ENCODE data around the gene GNAS.

GNAS gene

DNA sequence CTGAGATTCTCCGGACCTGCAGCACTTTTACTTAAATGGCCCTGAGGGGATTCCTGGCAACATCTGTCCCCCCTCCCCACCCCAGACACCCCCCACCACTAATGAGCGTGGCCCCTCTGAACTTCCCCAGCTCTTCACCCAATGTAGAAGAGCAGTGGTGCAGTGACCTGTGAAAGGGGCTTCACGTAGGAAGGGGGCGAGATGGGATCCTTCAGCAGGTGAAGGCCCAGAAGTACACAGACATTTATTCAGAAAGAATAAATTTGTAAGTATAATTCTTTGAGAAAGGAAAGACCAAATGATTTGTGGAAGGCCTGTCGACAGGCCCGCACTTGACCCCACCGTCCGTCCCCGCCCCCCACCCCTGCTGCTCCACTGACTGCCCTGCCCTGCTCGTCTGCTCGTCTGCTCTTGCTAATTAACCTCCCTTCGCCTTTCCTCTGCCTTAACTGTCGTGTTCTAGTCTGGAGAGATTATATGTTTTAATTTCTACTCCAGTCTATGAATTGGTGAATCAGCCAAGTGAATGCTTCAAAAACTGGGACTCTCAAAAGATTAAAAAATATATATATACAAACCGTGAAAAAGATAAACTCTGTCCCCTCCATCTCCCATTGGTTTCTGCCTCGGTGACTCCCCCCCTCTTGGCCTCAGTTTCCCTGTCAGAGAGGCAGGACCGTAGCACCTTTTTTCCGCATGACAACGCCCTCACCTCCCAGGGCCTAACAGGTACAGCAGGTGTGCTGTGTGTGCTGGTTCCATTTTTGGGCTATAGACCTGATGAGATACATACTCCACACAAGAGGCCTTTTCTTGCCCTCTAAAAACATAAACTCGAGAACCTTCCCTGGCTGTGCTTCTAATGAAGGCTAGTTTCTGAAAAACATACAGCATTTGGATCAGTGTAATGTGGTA is 49.2 kb downstream of the GNAS start:
- no peak for DNase-seq

DNA sequence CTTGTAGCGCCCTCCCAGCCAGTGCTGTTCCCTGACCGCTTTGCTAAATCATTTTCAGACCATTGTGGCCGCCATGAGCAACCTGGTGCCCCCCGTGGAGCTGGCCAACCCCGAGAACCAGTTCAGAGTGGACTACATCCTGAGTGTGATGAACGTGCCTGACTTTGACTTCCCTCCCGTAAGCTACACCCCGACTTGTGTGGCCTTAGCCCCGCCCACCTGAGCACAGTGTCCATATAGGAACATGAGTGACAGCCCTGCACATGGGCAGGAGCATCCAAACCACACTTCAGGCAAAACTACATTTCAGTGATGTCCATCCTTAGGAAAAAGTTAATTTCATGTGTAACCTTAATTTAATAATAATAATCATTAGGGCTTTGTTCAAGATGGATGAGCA is 51.1 kb downstream of the GNAS start:
- no peak for DNase-seq

DNA sequence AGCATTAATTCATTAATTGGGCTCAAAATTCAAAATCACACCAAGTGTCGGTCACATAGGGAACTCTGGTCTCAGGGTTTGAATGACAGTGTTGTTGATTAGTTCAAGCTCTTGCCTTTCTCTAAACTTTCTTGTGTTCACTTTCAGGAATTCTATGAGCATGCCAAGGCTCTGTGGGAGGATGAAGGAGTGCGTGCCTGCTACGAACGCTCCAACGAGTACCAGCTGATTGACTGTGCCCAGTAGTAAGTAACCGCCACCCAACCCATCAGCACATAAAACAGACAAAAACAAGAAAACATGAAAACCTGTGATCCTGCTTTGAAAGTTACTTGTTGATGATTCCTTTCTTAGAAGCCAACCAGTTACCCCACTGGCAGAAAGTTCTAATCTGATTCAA is 52.7 kb downstream of the GNAS start:
- DNase-seq: no peak

DNA sequence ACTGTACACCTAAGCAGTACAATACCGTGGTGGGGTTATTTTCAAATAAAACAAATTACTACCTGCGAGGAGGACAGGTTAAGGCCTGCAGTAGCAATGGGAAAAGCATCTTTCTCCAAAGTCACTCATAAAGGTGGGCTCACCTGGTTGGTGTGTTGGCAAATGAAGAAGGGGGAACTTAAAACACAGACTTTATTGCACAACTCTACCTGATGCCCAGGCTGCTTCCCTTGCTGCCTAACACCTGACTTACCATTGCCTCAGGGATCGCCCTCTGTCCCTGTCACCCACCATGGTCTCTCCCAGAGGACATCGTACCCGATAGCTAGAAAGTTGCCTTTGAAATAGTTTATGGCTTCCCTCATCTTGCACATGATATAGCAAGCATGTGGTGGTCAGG is 53.6 kb downstream of the GNAS start:
- DNase-seq: no peak

DNA sequence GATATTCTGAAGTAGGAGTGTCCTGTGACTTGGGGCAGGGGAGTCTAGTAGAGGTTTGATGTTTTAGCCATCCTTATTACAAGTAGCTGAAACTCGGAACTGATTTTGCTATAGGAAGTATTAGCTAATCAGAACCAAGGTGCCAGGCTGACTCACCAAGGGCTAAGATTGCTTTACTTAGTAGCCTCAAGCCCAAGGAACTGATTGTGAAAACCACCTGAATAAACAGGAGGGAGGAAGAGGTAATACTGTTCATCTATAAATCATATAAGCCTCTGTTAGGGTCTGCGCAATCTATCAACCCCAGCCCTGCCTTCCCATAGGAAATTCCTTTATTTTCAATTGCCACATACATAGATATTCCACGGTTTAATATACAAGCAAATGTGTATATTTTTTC is 54.4 kb downstream of the GNAS start:
- no peak for DNase-seq

DNA sequence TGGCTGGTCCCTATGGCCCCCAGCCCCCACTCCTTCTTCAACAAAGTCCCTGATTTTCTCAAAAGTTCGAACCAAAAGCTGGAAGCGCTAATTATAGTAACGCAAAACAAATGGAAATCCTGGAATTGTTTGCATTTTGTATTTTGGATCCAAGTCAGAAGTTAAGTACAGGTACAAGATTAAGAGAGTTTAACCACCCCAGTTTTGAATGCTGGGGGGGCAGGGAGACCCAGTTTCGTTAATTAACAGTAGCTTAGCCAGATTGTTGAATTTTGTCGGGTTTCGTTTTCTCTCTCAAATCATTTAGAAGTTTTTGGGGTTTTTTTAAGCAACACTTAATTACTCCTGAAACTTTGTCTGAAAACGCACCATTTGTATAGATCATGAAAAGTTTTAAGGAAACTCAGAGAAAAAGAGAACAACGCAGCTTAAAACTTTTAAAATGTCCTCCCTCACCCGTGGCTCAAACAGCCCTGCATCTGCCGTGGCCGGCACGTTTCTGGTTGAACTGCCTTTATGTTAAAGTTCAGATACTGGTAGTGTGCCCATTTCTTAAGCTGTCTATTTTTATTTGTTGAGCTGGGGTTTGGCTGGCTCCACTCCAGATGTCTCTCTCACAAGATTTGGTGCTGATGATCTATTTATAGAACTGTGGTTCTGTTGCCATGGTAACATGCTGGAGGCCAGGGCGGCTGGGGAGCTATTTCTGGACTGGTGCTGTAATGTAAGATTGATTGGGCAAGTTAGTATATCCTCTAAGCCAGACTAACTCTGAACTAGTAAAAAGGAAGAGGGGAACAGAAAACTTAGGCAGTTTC is 55.0 kb downstream of the GNAS start:
- DNase-seq: peak; percentile 83

DNA sequence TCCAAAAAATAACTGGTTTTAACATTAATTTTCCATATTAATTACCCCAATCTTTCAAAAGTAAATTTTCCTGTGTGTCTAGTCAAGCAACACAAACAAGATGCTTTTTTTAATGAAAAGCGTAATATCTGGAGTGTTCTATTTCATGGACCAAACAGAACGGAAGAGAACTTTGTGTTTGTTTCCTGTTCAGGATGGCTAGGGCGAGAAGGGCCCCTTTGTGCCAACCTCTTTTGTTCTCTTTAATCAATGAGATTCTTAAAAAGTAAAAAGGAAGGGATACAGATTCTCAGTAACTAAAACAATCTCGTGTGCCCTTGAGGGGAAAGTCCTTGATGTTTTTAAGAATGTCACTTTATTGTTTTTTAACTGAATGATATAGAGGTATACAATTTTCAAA is 55.7 kb downstream of the GNAS start:
- DNase-seq: no peak

DNA sequence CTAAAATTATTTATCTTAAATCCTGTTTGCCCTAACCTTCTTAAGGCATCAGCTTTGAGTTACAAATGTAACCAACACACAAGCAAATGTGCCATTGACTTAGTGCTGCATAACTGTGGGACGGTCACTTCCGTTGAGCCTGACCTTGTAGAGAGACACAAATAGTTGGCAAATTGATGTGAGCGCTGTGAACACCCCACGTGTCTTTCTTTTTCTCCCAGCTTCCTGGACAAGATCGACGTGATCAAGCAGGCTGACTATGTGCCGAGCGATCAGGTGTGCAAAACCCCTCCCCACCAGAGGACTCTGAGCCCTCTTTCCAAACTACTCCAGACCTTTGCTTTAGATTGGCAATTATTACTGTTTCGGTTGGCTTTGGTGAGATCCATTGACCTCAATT is 56.4 kb downstream of the GNAS start:
- DNase-seq: no peak

DNA sequence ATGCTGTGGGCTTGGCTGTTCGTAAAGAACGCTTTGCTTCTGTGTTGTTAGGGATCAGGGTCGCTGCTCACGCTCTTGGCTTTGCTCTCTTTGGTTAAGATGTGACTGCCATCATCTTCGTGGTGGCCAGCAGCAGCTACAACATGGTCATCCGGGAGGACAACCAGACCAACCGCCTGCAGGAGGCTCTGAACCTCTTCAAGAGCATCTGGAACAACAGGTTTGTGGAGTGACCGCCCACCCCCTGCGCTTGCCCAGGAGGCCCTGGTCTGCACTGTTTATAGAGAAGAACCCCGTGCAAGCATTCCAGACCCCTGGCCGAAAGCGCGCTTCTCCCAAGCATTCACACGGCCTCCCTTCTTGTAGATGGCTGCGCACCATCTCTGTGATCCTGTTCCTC is 57.1 kb downstream of the GNAS start:
- no peak for DNase-seq

DNA sequence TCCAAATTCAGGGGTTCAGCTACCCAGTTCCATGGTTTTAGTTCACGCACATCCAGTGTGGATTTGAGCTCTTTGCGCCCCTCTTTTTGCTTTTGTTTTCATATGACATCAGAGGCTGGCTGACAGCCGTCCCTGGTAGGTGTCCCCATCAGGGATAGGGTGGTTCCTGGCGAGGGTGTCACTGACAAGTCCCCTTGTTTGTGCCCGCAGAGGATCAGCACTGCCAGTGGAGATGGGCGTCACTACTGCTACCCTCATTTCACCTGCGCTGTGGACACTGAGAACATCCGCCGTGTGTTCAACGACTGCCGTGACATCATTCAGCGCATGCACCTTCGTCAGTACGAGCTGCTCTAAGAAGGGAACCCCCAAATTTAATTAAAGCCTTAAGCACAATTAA is 58.0 kb downstream of the GNAS start:
- no peak for DNase-seq

DNA sequence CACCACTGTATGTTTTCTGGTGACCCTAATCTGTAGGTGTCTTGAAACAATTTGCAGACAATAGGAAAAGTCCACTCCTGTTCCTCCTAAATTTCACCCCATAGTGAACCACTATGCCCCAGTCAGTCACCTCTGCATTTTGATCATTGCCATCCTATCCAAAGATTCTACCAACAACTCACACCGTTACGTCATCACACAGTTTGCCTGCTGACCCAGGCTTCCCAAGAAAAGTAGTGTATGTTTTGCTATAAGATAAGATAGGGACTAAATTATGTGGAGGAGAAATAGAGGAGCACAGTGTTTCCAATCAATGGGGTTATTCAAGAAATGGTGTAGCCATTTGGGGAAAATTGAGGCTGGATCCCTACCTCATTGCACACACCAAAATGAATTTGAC is 58.8 kb downstream of the GNAS start:
- no peak for DNase-seq

DNA sequence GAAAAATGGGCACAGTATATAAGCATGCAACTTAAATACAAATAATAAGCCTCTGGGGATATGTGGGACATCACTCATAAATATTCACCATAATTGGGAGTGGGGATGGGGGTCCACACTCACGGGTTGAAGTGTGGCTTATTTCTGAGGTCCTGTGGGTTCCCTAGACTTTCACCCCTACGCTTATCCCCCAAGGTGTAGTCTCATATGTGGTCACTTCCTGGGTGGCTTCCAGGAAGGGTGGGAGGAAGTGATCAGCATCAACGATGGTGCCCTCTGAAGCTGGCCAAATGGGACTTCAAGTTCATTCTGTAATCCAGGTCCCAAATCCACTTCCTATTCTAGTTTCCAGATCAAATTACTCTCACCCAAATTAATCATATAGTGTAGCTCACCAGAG is 59.5 kb downstream of the GNAS start:
- no peak for DNase-seq

DNA sequence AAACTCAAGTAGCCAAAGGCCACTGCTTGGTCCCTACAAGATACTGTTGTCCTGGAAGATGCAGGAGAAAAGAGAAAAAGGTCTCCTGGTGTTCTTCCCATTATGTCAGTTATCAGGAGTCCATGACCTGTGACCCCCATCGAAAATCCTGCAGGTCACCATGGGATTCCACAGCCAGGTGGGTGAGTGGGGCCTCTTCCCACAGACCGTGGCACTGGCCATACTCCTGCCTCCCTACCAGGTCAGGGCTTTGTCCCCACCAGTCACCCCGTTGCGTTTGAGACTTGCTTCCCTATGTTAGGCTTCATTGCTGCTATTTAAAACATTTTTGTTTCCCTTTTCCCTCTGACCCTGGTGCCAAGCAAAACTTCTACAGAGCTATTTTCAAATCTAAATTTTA is 60.6 kb downstream of the GNAS start:
- DNase-seq: no peak

DNA sequence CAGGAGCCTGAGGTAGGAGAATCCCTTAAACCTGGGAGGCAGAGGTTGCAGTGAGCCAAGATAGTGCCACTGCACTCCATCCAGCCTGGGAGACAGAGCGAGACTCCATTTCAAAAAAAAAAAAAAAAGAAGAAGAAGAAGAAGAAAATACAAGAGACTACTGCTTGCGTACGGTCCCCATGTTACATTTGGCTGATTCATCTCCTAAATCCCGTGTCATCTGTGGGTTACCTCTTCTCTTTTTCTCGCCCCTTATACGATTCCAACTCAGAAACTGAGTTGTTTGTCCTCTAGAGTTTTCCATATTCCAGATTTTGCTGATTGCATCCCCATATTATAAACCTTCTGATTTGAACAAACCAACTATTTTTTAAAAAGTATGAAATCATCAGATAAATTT is 66.1 kb downstream of the GNAS start:
- DNase-seq: no peak

DNA sequence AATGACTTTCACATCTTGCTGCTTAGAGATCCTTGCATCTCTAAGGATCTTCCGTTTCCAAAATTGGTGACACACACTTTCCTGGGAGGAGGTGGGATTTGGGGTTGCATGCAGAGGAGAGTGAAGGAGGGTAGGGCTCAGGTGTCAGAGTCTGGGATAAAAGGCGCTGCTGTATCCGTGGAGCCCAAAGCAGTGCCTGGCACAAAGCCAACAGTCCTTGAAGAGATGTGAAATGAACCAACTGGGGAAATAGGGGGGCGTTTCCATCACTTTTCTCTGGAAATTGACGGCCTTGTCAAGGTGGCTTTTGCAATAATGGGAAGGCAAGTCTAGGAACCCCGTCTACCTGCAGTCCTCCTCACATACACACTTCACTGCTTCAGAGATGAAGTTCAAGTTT is 69.0 kb downstream of the GNAS start:
- peak; percentile 27 for DNase-seq

DNA sequence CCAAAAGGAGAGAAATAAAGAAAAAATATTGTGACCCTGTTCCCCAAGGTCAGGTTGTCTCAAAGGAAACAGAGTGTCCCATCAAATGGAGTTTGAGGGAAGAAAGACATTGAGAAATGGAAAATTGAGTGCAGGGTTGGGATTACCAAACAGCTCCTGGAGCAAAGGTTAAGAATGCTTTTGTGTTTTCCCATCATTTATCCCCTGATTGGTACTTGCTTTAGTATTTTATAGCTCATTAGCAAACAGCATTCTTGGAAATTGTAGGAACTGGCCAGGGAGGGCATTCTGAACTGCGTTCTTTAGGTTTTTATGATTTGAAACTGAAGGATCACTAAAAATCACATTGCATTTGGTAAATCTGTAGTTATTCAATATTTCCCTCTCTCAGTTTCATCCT is 69.5 kb downstream of the GNAS start:
- DNase-seq: no peak

DNA sequence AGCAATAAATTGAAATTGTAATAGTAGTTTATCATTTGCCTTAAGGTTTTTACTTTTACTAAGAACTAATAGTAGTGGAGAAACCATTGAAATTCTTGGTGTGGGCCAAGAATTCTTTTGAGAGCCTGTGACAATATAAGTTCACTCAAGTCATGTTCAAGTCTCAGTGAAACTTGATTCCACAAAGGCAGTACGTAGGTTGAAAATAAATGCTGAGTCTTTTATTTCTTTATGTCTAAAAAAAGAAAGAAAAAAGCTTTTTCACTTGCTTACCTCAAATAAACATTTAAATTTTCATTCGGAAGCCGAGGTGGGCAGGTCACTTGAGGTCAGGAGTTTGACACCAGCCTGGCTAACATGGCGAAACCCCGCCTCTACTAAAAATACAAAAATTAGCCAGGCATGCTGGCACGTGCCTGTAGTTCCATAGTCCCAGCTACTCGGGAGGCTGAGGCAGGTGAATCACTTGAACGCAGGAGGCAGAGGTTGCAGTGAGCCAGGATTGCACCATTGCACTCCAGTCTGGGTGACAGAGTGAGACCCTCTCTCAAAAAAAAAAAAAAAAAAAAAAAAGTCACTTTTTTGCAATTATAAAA is 70.7 kb downstream of the GNAS start:
- no peak for DNase-seq

DNA sequence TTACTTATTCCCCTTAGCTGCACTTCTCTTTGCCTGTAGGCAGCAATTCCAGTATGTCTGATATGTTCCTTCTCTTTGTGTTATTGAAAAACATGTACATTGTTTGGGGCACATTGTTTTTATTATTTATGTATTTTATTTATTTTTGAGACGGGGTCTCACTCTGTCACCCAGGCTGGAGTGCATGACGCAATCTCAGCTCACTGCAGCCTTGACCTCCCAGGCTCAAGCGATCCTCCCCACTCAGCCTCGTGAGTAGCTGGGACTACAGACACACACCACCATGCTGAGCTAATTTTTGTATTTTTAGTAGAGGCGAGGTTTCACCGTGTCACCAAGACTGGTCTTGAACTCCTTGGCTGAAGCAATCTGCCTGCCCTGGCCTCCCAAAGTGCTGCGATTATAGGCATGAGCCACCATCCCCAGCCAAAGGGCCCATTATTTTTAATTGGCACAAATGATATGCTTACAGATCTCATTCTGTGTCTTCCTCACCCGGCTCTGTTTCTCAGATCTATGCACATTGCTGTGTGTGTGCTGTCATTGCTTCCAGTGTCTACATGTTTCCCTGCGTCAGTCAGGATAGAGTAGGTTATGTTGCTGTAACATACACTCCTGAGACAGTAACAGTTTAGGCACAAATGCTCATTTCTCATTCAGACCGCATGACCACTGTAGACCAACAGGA is 74.4 kb downstream of the GNAS start:
- no peak for DNase-seq

DNA sequence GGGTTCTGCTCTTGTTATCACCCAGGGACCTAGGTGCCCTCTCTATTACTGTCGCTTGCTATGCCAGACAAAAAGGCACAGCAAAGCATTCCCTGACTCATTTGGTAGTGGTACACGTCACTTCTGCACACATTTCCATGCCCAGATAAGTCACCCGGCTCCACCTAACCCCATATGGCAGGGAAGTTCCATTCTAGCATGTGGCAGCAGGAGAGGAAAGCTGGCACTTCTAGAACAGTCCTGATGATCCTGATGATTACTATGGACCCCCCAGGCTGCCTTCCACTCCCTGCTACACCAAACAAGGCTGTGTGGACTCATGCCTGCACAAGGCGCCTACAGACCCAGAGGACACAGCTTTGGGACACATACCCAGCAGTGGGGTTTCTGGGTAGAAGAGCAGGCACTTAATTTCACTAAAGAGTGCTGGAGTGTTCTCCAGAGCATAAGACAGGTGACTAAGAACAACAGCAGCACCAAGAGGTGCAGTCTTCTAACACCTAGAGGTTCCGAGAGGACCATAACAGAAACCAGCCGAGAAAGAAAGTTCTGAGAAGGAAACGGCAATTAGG is 75.1 kb downstream of the GNAS start:
- DNase-seq: no peak

DNA sequence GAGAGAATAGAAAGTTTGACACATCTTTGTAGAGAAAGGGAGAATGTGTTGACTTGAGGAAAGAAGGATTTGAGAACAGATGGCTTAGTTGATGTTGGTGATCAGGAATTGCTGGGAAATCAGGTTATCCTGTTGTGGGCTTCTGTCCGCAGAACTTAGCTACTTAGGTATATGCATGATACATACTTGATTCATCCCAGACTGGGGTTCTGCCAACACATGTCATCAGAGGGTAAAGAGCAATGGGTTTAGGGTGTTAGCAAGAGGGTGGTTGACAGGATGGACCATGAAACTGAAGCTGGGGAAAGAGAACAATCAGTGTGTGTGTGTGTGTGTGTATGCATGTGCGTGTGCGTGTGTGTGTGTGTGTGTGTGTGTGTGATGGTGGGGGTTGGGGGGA is 78.0 kb downstream of the GNAS start:
- no peak for DNase-seq

DNA sequence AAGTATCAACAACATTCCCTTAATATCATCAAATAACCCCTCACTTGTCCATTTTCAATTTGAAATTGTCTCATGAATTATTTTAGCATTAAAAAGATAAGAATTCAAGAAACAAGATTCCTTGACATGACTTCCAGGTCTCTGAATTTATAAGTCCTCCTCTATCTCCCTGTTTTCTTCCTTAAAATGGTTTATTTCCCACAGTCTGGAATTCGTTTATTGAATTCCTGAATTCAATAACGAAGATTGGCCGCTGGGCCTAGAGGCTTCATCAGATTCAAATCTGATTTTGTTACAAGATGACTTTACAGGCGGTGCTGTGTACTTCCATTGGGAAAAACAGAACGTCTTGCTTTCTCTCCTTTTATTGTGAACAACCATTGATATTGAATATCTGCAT is 79.7 kb downstream of the GNAS start:
- DNase-seq: no peak

DNA sequence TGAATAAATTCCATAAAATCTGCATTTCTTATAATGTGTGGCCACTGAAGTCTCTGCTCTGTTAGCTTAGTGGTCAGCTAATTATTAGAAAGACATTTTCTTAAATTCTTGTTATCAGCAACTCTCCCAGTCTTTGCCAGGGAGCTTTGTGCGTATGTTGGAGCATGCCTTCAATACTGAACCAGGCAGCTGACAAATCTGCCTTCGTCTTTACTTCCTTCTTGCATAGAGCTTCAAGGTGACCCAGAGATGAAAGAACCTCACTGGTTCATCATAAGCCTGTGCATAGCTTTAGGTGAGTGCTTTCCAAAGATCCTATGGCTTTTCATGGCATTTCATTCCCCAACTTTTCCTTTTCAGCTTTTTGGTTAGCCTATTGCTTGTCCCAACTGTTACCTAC is 85.6 kb downstream of the GNAS start:
- DNase-seq: no peak

DNA sequence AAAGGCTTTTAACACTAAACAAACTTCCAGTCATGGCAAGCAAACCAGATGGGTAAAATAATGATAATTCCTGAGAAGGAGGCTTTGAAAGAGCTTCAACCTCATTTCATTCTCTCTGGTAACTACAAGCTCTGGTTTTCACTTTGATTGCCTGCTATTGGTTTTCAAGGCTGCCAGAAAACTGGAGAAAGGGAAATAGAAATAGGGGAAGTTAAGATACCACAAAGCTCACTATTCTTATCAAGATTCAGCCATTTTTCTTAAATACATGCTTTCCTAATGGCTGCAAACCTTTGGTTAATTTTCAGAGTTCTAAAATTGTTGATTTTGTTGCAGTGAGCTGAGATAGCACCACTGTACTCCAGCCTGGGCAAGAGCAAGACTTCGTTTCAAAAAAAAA is 86.0 kb downstream of the GNAS start:
- DNase-seq: no peak

Measured in SHP77 treated with DMSO at 0.1 percent for 48 hours (cell line).